Measurements from ENCODE around the gene UBR7. TPM values are rescaled to one million over a fixed set of nuclear protein-coding genes. Genes with fewer than 3 reads are reported as not detected.

The UBR7 gene
- total RNA-seq, 1 experiment from 2014 or later, result 23.9 TPM

DNA sequence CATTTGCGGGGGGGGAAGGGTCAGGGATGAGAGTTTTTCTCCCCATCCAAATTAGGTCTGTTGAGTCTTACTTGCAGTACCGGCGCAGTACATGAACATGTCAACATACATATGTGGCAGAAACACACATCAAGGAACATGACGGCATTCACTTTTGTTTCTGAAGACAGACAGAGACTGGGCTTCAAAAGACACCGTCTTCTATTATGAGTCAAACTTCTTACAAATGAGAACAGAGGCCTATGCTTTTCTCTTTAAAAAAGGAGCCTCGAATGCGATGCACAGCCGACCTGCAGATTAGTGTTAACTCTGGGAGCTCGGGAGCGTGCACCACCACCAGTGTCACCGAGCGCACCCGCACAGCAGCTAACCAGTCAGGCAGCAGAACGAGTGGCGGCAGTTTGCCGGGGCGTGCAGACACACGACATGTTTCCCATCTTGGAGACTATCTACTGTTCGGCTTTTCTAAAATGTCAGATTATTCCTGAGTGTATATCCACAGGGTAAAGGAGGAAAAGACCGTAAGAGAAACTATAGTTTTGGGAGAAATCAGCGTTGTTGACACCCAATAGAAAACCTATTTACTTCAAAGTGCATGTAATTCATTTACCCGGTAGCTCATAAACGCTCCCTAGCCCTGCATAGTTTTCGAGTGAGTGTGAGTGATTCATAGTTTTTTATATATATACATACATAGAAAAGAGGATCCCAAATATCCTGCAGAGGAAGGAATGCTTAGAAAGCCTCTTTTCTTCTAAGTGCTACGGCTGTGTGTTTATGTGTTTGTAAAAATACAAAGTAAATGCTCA, 33.0 kb downstream of the UBR7 start (continued):
- no peak for TF ChIP-seq YY1 (IDR thresholded peaks at IDR 0.05; ENCODE audit: extremely low read depth, insufficient replicate concordance, low read depth, low read length)
- TF ChIP-seq EZH2phosphoT487 (IDR thresholded peaks at IDR 0.05; ENCODE audit: borderline replicate concordance), result no peak
- no peak for TF ChIP-seq ATF3 (IDR thresholded peaks at IDR 0.05)
- TF ChIP-seq ELF1 (IDR thresholded peaks at IDR 0.05; ENCODE audit: borderline replicate concordance, low read depth), result no peak
- TF ChIP-seq, protein P1, sequence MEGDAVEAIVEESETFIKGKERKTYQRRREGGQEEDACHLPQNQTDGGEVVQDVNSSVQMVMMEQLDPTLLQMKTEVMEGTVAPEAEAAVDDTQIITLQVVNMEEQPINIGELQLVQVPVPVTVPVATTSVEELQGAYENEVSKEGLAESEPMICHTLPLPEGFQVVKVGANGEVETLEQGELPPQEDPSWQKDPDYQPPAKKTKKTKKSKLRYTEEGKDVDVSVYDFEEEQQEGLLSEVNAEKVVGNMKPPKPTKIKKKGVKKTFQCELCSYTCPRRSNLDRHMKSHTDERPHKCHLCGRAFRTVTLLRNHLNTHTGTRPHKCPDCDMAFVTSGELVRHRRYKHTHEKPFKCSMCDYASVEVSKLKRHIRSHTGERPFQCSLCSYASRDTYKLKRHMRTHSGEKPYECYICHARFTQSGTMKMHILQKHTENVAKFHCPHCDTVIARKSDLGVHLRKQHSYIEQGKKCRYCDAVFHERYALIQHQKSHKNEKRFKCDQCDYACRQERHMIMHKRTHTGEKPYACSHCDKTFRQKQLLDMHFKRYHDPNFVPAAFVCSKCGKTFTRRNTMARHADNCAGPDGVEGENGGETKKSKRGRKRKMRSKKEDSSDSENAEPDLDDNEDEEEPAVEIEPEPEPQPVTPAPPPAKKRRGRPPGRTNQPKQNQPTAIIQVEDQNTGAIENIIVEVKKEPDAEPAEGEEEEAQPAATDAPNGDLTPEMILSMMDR (IDR thresholded peaks at IDR 0.05 in 2 of 3, conservative IDR thresholded peaks at IDR 0.05 in 1 of 3; ENCODE audit: borderline replicate concordance in 1 of 3, insufficient read depth in 1 of 3, low read depth in 2 of 3, low read length in 2 of 3), result no peak
- TF ChIP-seq TCF7L2 (IDR thresholded peaks at IDR 0.05; ENCODE audit: borderline replicate concordance, extremely low read depth, insufficient read depth, insufficient read length), result no peak
- no peak for TF ChIP-seq RAD21 (IDR thresholded peaks at IDR 0.05; ENCODE audit: low read depth)
- TF ChIP-seq EGR1 (IDR thresholded peaks at IDR 0.05; ENCODE audit: low read depth), result no peak
- no peak for TF ChIP-seq POLR2A (IDR thresholded peaks at IDR 0.05; ENCODE audit: borderline replicate concordance, extremely low read depth, insufficient read depth, insufficient read length)
- TF ChIP-seq CBX3 (IDR thresholded peaks at IDR 0.05; ENCODE audit: low read depth), result peak; percentile 41; the same call in 1 of the 2 replicates
- no peak for TF ChIP-seq ZFX (IDR thresholded peaks at IDR 0.05)
- no peak for TF ChIP-seq SIN3A (IDR thresholded peaks at IDR 0.05; ENCODE audit: low read depth)
- TF ChIP-seq EZH2 (IDR thresholded peaks at IDR 0.05), result no peak
- 0 out of 2 replicates have a peak, but pooled peaks have one; percentile 30 for TF ChIP-seq POLR2AphosphoS5 (IDR thresholded peaks at IDR 0.05; ENCODE audit: low read depth, low read length)
- peak; percentile 38 for TF ChIP-seq SP1 (IDR thresholded peaks at IDR 0.05; ENCODE audit: low read depth)
- TF ChIP-seq JUND (IDR thresholded peaks at IDR 0.05), result peak; percentile 47
